Activated CD4-positive, CD25-positive, alpha-beta regulatory T cell treated with anti-CD3 and anti-CD28 coated beads, Interleukin-2, amount 50 U/mL, for 16 hours (primary cell): ENCODE results near the gene CARHSP1.
"Not testable (repeated sequence)": the region's sequence is repeated elsewhere in the genome, so short reads cannot be mapped to it uniquely, and the experiment has no call there.

Source experiments
- DNase-seq: peaks from one replicate; pipeline ENCODE4 v3.0.0-alpha.2; 2020; ENCODE audit warnings: low read depth, low spot score

CARHSP1 gene

DNA sequence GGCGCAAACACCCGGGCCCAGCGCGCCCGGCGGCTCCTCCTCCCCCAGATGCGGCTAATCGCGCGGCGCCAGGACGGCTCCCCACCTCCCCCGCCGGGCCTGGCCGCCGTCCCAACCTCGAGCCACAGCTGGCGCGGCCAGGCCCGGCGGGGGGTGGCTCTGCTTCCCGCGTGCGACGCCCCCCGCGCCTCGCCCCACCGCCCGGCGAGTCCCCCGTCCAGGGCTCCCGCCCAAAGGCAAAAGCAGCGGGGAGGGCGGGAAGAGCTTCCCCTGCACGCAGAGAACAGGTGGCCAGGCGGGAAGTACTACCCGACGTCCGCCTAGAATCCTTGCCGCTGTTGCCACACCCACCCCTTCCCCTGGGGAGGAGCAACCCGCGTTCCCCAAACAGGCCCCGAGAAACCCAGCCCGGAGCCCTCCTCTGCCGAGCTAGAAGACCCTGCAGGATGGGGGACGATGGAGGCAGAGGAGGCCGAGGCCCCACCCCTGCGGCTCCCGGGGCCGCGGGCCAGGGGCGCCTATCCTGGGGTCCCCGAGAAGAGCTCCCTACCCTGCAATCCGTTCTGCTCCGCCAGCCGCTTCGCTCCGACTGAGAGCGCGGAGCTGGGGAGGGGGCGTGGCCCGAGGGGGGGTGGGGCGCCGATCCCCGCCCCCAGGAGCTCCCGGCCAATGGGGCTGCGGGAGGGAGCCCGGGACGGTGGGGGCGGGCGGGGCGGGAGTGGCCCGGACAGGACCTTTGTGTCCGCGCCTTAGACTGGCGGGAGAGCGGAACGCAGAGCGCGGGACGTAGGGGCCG is at the start of gene CARHSP1:
TSS of gene CARHSP1 (minus strand) at position 591 of the 796 bp plus-strand sequence. CDS start 9,678 bp downstream, outside the sequence.
- peak; percentile 43 for DNase-seq

DNA sequence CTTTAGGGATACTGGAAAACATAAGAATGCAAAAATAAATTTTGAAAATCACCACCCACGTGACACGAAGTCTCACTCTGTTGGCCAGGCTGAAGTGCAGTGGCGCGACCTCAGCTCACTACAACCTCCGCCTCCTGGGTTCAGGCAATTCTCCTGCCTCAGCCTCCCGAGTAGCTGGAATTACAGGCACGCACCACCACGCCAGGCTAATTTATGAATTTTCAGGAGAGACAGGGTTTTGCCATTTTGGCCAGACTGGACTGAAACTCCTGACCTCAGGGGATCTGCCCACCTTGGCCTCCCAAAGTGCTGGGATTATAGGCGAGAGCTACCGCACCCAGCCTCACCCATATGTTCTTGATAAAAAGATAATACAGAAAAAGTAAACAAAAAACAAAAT is 48.5 kb upstream of the CARHSP1 start:
- DNase-seq = not testable (repeated sequence)

DNA sequence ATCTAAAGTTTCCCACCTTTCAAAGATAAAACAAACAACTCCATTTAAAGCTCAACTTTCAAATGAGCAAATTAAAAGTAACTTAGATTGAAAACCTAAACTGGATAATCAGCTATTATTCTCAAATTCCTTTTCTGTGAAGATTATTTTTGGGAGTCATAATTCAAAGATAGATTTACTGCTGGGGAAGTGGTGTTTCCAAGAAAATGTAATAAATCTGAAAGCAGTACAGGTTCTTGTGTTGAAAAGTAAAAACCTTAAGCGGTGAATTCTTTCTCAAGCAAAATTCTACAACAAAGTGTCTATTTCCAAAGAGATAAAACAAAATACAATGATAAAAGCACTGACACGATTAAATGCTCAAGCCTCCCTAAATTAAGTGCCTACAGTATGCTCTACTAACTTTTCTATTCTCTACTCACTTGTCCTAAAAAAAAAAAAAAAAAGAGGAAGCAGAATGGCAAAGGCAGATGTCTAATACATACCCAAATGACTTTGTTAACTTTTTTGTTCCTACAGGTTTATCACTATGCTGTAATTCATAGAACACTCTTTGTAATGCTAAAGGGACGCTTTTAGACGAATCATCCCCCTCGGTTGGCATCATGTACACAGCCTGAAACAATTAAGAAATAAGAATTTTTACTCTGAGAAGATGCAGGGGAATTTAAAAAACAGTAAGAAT is 47.9 kb upstream of the CARHSP1 start:
- DNase-seq = no peak

DNA sequence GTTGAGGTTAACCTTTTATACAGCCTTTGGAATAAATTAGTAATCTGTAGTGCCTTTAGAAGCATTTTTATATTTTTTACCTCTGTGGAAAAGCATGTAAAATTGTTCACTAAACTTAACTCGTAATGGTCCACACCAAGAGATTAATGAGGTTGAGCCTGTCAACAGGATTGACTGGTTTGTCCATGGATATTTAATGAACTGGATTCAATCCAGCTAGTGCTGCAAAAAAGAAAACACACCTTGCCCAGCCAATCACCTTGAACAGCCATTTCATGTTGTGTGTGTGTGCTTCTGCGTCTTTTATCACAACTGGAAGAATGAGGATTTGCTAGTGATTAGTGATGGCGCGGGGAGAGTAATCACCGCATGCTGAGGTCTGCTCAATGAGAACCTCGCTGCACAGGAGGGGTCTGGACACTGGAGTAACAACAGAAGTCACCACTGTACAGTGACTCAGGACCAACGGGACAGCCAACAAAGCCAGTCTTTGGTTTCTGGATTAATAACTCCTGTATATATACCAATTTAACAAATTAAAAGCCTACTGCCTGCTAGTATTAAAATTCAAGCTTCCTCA is 47.0 kb upstream of the CARHSP1 start:
- DNase-seq = no peak

DNA sequence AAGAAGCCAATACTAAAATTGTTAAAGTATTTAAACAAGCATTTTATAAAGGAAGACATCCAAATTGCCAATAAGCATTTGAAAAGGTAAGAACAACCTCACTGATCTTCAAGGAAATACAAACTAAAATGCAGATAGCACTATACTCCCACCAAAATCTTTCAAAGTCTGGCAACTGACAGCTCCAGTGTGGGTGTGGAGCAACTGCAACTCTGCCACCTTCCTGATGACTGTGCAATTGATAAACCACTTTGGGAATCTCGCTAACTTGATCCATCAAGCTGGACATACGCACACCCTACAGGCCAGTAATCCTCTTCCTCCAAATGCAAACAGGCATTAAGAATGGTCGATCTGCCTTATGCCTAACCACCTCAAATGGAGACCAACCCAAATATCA is 45.3 kb upstream of the CARHSP1 start:
- DNase-seq = no peak

DNA sequence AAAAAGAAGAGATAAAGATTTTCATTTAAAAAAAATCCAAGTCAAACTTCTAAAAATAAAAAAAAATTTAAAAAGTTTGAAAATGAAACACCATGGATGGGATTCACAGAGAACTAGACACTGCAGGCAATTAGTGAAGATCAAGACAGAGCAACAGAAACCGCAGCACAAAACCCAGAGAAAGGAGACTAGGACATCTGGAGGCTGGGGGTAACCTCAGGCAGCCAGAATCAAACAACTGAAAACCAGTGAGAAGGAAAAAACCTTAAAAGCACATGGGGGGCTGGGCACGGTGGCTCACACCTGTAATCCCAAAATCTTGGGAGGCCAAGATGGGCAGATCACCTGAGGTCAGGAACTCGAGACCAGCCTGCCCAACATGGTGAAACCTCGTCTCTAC is 44.0 kb upstream of the CARHSP1 start:
- no peak for DNase-seq

DNA sequence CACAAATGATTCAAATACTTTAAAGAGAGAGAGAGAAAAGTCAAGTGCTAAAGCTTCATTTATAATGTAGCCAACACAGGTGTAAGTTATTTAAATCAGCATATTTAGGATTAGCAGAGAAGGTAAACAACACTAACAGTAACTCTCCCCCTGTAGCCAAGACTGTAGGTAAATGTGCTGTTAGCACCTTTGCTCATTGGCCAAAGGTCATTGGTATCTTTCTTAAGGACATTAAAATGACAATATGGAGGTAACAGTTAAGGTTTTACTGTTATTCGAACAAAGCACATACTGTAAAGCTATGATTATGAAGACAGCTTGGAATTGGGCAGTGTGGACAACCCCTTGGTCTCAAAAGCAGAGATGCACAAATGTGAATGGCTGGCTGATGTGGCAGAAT is 42.0 kb upstream of the CARHSP1 start:
- DNase-seq = no peak

DNA sequence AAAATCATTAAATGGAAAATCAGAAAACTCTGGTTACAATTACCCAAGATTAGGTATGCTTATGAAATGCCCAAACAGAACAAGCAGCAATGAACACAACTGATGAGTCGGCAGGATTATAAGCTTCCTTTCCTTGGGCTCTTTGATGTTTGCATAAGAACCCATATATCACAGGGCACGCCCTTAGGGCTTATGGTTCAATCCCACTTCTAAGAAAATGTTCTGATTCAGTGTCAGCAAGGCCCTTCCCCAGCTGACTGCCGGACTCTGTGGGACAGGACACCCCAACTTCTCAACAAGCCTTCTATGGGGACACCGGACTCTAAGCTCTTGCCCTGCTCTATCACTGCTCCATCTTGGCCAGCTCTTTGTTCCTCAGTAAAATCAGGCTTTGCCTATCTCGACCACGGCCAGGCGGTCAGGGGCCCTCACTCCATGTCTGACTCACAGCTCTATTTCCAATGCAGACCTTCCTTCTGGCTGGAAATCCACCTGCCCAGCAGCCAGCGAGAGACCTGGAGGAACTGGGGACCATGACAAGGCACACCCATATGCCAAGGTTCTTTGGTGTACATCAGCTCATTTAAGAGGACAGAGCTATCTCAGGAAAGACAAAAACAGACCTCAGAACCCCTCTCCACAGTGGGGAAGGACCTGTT is 40.1 kb upstream of the CARHSP1 start:
- DNase-seq = no peak

DNA sequence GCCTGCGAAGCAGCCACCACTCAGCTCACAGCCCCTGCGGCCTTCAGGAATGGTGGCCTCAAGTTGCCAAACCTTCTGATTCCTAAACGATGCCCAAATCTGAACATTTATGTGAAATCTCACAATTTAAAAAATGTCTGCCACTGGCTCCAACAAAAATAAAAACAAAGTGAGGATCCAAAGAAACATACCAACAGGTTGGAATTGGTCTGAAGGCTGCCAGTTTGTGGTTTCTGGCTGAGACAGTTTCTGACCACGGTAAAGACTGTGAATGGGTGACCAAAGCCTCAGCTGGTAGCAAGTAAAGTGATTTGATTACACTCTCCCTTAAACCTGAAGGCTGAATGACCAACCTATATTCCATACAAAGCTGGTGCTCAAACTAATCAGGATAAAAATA is 38.3 kb upstream of the CARHSP1 start:
- no peak for DNase-seq

DNA sequence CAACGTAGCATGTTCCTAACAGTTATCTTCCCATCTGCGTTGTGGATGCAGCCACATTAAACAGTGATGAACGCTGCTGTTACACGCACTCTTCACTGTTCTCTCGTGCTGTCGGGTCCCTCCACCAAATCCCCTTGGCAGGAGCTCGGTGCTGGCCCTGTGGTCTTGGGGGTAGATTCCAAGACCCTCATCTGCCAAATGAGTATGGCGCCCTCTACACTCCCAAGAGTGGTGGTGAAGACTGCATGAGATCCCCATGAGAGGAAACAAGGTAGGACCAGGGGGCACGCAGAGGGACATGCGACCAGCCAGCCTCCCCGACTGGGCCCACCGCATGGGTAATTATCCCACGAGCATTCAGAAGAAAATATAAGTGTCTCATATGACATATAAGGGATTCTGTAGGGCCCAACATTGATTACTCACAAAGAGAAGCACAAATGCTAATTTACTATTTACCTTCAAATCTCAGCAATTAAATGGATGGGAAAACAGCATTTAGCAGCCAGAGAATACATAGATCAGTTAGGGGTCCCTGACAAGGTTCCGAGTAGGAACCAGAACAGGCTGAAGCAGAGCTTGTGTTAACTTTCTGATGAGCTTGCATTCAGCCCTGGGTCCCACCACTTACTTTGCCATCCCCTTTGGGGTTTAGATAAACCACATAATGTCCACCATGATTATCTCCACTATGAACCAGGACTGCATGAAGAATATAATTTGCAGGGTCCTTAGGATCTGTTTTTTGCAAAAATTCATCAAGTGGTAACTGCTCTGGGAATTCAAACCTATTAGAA is 37.2 kb upstream of the CARHSP1 start:
- DNase-seq = no peak

DNA sequence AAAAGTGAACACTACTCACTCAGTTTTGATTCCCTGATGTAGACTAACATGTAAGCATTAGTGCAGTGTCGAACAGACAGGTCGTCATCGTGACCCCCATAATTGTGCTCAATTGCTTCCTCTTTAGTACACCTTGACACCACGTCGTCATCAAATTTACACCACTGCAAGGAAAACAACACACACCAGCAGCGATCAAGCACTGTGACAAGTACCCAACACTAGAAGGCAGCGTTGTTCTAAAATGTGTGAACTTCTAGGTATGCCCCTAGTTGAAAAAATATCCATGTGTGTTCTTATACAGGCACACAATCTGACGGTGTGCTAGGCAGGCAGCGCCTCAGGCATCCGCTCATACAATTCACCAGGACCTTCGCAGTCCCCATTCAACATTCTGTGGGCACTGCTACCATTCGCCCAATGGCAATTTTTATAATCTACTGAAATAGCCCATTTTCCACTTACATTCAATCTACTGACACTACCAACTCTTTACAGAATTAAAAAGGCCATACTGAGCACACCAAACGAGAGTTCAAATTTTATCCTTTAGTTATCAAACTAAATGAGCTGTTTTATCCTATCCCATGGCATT is 36.5 kb upstream of the CARHSP1 start:
- DNase-seq = no peak

DNA sequence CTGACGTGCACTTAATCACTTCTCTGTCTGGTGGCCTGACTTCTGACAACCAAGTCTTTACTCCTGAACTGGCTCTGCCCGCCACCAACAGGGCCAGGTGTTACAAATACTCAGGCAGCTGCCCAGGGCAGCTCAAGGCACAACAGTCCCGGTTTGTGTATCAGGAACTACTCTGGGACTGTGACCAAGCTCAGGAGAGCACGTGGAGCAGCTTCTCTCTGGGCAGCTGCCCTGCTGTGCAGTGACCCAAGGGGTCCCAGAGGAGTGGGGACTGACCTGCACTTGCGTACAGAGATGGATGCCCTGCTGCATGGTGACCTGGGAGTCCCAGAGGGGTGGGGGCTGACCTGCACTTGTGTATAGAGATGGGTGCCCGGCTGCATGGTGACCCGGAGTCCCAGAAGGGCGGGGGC is 35.2 kb upstream of the CARHSP1 start:
- DNase-seq = no peak

DNA sequence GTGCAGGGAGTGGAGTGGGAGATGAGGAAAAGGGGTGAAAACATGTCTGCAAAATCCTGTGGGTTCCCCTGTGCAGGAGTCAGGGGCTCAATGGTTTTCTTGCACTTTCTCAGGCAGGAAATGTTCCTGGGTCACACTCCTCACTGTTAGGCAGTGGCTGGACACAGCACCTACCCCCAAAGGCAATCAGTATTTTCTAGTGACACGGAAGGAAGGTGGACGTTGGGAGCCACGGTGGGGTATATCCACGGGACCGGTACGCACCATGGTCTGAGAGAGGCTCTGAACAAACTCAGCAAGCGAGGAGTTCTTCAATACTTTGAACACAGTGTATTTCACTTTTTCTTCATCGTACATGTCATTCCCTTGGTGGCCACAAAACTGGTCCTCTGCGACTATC is 34.2 kb upstream of the CARHSP1 start:
- no peak for DNase-seq

DNA sequence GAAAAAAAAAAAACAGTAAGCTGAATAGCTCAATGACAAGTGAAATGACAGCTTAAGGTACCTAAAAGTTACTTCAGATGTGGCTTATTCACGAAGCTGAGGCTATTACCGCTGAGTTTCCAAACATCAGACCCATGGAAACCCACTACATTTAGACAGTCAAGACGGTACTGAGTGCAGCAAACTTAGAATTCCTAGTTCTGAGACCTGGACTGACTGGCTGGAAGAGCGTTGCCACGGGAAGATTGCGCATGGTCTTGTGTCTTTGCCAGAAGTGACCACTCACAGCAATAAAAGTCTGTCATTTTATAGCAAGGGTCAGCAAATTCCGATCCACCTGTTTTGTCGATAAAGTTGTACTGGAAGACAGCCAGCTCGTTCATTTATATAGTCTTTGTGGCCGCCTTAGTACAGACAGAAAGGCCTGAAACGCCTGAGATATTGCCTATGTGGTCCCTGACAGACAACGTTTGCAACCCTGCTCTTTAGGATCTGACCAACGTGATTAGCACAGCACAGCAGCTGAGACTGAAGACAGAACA is 32.6 kb upstream of the CARHSP1 start:
- DNase-seq = no peak

DNA sequence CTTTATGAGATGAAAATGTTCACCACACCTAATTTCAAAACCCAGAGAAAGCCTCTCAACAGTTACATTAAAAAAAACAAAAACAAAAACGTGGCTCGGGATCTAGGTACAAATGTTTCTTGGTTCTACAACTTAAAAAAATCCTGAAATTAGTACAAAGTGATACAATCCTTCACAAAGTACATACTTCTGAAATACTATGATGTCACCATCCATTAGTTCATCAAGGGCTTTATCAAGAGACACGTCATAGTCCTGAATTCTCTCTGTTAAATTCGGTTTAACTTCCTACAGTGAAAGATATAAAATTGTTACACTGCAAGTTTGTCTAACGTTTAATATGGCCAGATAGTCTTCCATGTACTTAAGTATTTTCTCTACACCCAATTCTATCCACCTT is 31.5 kb upstream of the CARHSP1 start:
- no peak for DNase-seq

DNA sequence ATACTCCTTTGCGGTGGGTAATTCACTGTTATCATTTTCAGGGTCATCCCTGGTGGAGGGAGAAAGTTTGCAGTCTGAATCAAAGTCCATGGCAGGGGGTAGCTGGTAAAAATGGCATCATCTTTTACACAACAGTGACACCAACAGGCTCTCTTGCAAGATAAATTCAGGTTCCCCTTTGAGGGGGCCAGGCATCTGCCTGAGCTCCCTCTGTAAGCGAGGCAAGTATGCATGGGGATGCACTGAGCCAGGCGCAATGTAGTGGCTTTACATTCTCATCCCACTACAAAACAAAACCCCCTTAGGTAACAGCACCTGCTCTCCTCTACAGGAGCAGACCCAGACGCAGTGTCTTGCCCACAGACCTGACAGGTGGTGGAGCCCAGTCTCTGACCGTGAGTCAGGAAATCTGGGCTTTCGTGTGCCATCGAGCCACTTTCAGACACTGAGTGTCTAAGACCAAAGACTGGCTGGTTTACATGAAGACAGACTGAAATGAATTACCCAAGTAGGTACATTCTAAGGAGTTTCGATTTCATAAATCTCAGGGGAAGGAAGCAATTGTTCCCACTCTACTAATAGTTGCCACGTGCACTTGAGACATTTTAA is 31.0 kb upstream of the CARHSP1 start:
- no peak for DNase-seq

DNA sequence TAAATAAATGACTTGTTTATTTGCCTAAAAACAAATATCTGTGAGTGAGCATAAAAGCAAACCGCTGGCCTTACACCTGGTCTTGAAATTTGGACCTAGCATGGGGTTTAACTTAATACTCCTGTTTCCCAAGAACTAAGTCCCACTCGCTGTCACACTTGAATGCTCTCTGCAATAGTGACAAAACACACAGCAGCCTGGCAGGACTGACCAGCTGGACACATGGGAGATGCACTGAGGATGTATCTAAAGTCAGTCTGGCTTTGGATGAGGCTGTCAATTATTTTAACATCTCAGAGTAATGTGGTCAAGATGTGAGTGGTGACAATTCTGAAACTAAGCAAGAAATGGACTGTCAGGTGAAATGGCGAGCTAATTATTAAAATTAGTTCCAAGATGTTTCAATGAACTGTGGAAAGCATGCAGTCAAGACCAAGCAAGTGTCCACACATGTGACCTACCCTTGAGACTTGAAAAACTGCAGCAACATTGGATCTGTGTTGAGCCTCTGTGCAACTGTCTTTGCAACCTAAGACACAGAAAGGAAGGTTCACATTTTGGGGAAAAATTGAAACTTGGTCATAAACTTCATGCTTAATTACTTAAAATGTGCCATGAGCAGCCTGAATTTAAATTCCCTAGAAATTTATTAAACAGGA is 30.0 kb upstream of the CARHSP1 start:
- no peak for DNase-seq

DNA sequence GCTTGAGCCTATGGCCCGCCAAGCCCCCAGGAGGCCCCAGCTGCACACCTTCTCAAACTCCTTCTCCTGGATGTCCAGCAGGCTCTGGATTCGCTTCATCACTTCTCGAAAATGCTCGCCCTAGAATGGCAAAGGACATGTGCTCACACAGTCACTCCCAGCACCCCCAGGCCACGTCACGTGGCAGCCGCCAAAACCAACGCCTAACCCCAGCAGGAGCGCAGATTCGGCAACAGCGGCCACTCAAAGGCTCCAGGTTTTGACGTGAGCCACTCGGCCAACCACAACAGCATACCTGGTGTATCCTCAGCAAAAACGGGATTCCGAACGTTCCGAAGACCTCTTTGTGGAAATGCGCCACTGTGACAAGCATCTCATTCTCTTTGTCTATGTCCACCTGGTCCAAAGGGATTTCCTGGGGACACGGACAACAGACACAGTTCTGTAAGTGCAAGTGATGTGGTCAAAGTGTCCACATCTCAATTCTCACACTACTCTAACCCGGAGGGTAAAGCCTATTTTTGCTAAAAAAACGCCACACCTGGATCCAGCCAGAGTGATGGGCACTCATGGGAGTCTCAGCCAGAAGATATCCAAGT is 26.0 kb upstream of the CARHSP1 start:
- DNase-seq = no peak

DNA sequence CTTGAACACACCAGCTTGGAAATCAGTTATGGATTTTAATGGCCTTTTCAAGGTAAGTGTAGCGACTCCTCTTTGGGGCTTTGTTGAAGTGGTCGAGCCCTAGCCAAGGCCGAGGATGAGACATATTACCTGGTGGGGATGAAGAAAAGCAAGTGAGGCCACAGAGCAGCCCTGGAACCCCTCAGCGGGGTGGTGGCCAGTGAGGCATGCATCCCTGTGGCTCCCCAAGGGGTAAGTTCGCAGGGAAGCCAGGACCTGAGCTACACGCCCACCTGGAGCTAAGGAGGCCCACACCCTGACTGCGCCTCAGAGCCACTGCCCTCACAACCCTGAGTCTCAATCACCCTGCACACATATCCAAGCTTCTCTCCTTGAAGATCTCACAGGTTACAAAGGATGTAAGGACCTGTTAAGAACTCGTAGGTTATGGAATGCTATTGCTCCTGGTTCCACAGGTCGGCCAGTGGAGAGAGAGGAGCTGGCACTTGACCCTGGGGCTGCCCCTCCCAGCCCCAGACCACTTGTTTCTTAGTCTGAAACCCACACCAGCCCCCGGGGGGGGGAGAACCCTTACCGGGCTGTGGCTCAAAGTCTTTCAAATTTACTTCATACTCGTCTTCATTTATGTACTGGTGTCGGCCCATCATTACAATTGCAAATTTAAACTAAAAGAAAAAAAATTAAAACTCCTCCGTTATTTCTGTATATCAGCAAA is 25.3 kb upstream of the CARHSP1 start:
- no peak for DNase-seq
